Psoas muscle (tissue), 8 donors: ENCODE data around the gene HSD17B12. TPM values are rescaled to one million over a fixed set of nuclear protein-coding genes. Genes with fewer than 3 reads are reported as not detected.
A peak's percentile ranks its signal among the peaks of the same experiment; 100 is the strongest.

Experiments used
- ATAC-seq, 4 donors: fragments of 200-7000 bp; cut with Tn5 transposase; one replicate each; pipeline ENCODE4 v1.9.1; 2020; ENCODE audit warnings: moderate library complexity in 3 of 4, mild to moderate bottlenecking in 2 of 4
- DNase-seq, 2 donors: peaks; one replicate each; pipeline ENCODE4 v3.0.0-alpha.2; 2020
- H3K27ac ChIP-seq: fragments of 200-600 bp; one replicate; pipeline ENCODE4 v1.8.0; 2022
- H3K27me3 ChIP-seq, 3 donors: fragments of 200-600 bp in 1 of 3; one replicate each; pipeline versions ENCODE4 v1.6.1 to v1.8.0; 2013 to 2022; ENCODE audit warnings: low read length in 2 of 3, mild to moderate bottlenecking in 2 of 3, moderate library complexity in 1 of 3; ENCODE audit not compliant: insufficient read depth in 3 of 3
- H3K36me3 ChIP-seq, 2 donors: fragments of 200-600 bp in 1 of 2; one replicate each; pipeline versions ENCODE4 v1.6.1 to v1.8.0; 2013 to 2022; ENCODE audit warnings: low read depth in 1 of 2, mild to moderate bottlenecking in 1 of 2, moderate library complexity in 1 of 2; ENCODE audit not compliant: insufficient read depth in 1 of 2
- H3K4me1 ChIP-seq: fragments of 200-600 bp; one replicate; pipeline ENCODE4 v1.8.0; 2022
- H3K4me3 ChIP-seq: fragments of 200-600 bp; one replicate; pipeline ENCODE4 v1.8.0; 2022; ENCODE audit warnings: mild to moderate bottlenecking
- H3K9me3 ChIP-seq: fragments of 200-600 bp; one replicate; pipeline ENCODE4 v1.8.0; 2022
- WGBS, 3 donors: extraction: QIAGEN DNeasy Blood & Tissue Kit; methylation state at CpG; one replicate each; pipeline versions ENCODE4 v1.1.6 to v1.1.7; 2013; 5-methylcytosine and 5-hydroxymethylcytosine counted together
- intact Hi-C, 2 donors: fragments of 100-400 bp; cut with DNase I; formaldehyde crosslinking; loops; one replicate each; pipeline versions ENCODE4 v1.11.0 to v1.14.2; 2022
- polyA plus RNA-seq, 3 donors: library from polyadenylated mRNA; stranded (reverse); fragments of 200-250 nt; gene quantifications; one replicate each; pipeline ENCODE4 v1.2.3, GENCODE V29; 2013
- total RNA-seq, 4 donors: library from RNA; stranded (reverse); fragmentation: NEBNext Ultra II Directional in 2 of 4; extraction: Animal tissue kit (Norgen Biotek cat#: 25700) in 2 of 4; gene quantifications; one replicate each; pipeline versions ENCODE4 v1.2.1 to v1.2.4, GENCODE V29; 2021 to 2023
- TF ChIP-seq, protein P1 (sequence below): fragments of 200-600 bp; IDR thresholded peaks from one replicate; pipeline ENCODE4 v1.8.0; 2022; ENCODE audit warnings: antibody characterized with exemption
- donor health status: healthy with polysubstance abuse.
- donor health status: DM: no; HTN: no; CAD: no; lungs with moderate emphysema.
- donor health status: Bipolar disorder and iron deficiency.
- donor health status: healthy.
- donor health status: DM: yes; HTN: yes; CAD: no.
- donor health status: DM: no; HTN: no; CAD: no.
- donor health status: DM: no; HTN: no; CAD: no.
- donor health status: DM: yes; HTN: yes; CAD: no.

Gene HSD17B12
- total and polyA plus RNA-seq, 7 donors = 29.2 to 82.0 (median 45.0) TPM

DNA sequence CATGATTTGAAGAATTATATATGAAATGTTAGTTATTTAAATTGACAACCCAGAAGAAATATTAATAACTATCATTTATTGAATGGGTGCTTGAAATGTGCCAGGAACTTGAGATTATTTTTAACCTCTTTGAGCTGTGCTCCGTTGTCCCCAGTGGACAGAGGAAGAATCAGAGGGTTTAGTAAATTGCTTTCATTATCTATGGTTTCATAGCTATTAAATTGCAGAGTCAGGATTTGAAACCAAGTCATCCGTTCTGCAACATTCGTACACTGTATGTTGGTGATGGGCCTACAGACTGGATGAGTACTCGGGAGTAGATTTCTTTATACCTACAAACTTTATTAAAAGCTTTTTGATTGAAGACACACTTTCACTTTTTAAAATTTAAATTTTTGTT lies 4.9 kb downstream of the HSD17B12 start:
- no peak overlapping the region for H3K27ac ChIP-seq
- 52 to 71% (median 53%) methylated on average over 4 of the region's 4 CpGs for WGBS, 3 donors
- no peaks in the 10 kb centered on the region for H3K27me3 ChIP-seq
- intact Hi-C loops = loop anchor here in 1 of 2 donors (5.0 kb wide), 1 partner anchor 37 kb away; no protein-coding TSS in a partner anchor
- H3K36me3 ChIP-seq = peaks cover 0 to 4% of the 10 kb centered on the region in 2 donors
- H3K4me3 ChIP-seq = no peak overlapping the region
- TF ChIP-seq, protein P1, sequence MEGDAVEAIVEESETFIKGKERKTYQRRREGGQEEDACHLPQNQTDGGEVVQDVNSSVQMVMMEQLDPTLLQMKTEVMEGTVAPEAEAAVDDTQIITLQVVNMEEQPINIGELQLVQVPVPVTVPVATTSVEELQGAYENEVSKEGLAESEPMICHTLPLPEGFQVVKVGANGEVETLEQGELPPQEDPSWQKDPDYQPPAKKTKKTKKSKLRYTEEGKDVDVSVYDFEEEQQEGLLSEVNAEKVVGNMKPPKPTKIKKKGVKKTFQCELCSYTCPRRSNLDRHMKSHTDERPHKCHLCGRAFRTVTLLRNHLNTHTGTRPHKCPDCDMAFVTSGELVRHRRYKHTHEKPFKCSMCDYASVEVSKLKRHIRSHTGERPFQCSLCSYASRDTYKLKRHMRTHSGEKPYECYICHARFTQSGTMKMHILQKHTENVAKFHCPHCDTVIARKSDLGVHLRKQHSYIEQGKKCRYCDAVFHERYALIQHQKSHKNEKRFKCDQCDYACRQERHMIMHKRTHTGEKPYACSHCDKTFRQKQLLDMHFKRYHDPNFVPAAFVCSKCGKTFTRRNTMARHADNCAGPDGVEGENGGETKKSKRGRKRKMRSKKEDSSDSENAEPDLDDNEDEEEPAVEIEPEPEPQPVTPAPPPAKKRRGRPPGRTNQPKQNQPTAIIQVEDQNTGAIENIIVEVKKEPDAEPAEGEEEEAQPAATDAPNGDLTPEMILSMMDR = no peak
- ATAC-seq = no peak
- peaks cover 57% of the 10 kb centered on the region for H3K4me1 ChIP-seq
- no peak for DNase-seq
- no peaks in the 10 kb centered on the region for H3K9me3 ChIP-seq

DNA sequence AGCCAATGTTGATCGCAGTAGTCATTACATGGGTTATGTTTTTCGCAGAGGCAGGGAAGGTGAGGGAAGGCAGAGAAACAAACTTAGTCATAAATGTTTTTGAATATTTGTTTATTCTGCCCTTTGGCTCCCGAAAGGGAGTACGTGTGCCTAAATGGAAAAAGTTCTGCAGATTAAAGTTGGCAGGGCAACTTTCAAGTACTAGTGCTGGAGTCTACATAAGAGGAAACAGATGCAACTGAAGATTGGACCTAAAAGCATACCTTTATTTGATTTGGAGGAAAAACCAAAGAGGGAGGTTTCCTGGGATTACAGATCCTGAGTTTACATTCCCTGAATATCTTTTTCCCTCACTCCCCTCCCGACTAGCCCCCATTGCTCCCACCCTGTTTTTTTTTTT lies 5.7 kb downstream of the HSD17B12 start:
- ATAC-seq (no peak), DNase-seq (no peak)
- H3K4me1 ChIP-seq = peaks cover 58% of the 10 kb centered on the region
- intact Hi-C loops = loop anchor here in 1 of 2 donors (5.0 kb wide), 1 partner anchor 36 kb away; no protein-coding TSS in a partner anchor
- H3K36me3 ChIP-seq = peaks cover 0 to 4% of the 10 kb centered on the region in 2 donors
- H3K9me3 ChIP-seq = no peaks in the 10 kb centered on the region
- no peak overlapping the region for H3K27ac ChIP-seq
- no peaks in the 10 kb centered on the region for H3K27me3 ChIP-seq
- TF ChIP-seq, protein P1 = no peak
- 61 to 68% (median 62%) methylated on average over 5 of the region's 5 CpGs for WGBS, 3 donors
- no peak overlapping the region for H3K4me3 ChIP-seq

DNA sequence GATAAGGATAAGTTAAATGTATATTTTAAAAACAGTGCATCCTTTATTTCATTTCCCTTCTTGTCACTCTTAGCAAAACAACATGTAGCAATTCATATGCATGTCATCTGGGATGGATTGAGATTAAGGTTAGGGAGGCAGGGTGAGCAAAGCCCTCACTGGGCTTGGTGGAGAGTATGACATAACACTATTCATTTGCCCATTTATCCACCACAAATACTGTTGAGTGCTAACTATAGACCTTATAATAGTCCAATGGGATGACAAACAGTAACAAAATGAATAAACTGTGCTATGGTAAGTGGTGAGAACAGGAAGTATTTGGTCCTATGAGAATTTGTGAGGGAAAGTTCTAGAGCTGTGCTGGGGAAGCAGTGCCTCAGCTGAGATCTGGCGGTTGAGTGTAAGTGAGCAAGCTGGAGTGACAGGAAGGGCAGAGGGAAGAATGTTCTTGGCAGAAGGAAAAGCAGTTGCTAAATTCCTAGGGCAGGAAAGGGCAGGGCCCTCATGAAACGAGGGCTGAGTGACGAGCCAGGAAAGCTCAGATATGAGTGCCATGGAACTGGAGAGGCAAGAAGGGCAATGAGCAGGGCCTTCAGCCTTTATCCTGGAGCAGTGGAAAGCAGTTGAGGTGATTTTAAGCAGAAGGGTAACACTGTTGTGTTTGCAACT lies 6.7 kb downstream of the HSD17B12 start:
- Histone ChIP-seq H3K27me3 (no peaks in the 10 kb centered on the region), H3K4me3 (peak overlapping the region; percentile 3), H3K4me1 (peaks cover 60% of the 10 kb centered on the region), H3K36me3 (peaks cover 0 to 4% of the 10 kb centered on the region in 2 donors), H3K9me3 (no peaks in the 10 kb centered on the region), H3K27ac (peak overlapping the region; percentile 54)
- ATAC-seq = peak; percentile 97 to 99 (median 98)
- intact Hi-C loops = loop anchor here in 1 of 2 donors (5.0 kb wide), 1 partner anchor 35 kb away; no protein-coding TSS in a partner anchor
- WGBS, 3 donors = 6 to 20% (median 6%) methylated on average over 3 of the region's 3 CpGs
- DNase-seq = peak; percentile 34 to 71
- TF ChIP-seq, protein P1 = no peak

DNA sequence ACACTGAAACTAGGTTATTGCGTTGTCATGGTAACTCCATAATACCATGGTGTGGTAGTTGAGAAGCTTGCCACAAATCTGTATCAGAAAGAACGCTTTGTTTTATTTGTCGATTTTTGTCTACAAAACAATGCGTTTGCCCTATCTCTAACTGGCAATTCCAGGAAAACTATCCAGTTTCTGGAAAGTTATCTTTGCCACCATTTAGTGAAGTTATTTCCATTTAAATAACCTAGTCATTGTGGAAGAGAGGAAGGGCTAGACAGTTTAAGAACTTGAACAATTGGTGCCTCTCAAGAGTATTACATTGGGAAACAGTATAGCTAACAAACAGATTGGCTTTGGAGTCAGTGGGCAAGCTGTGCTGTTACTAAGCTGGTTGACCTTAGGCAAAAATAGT lies 7.9 kb downstream of the HSD17B12 start:
- Histone ChIP-seq H3K36me3 (peaks cover 0 to 4% of the 10 kb centered on the region in 2 donors), H3K27me3 (no peaks in the 10 kb centered on the region), H3K4me3 (no peak overlapping the region), H3K9me3 (no peaks in the 10 kb centered on the region), H3K4me1 (peaks cover 59% of the 10 kb centered on the region), H3K27ac (peak overlapping the region; percentile 6)
- intact Hi-C loops = loop anchor here in 1 of 2 donors (5.0 kb wide), 1 partner anchor 34 kb away; no protein-coding TSS in a partner anchor
- TF ChIP-seq, protein P1 = no peak
- 70 to 73% (median 73%) methylated on average over 4 of the region's 4 CpGs for WGBS, 3 donors
- DNase-seq (no peak), ATAC-seq (no peak)
